K562 (cell line): Measurements from ENCODE around the gene OR2AT4. TPM values are rescaled to one million over a fixed set of nuclear protein-coding genes. Genes with fewer than 3 reads are reported as not detected.
A peak's percentile ranks its signal among the peaks of the same experiment; 100 is the strongest.

ENCODE experiments used
- ATF2 ChIP-seq: sonication (generic); formaldehyde crosslinking; IDR thresholded peaks from 2 replicates; pipeline ENCODE4 v1.8.1; 2022; ENCODE audit warnings: missing genetic modification reagents
- COPS2 ChIP-seq: fragments of 450-650 bp; conservative IDR thresholded peaks from 2 replicates; pipeline ENCODE4 v1.6.1; 2016; ENCODE audit warnings: mild to moderate bottlenecking, moderate library complexity
- EGR1 ChIP-seq: fragments of 450-650 bp; conservative IDR thresholded peaks from 2 replicates; pipeline ENCODE4 v1.6.1; 2017; ENCODE audit warnings: mild to moderate bottlenecking
- EHMT2 ChIP-seq: fragments of 450-650 bp; IDR thresholded peaks from 2 replicates; pipeline ENCODE4 v1.6.1; 2018; ENCODE audit warnings: antibody characterized with exemption
- FOXK1 ChIP-seq: sonication (generic); formaldehyde crosslinking; IDR thresholded peaks from 2 replicates; pipeline ENCODE4 v1.8.0; 2022; ENCODE audit warnings: missing genetic modification reagents, mild to moderate bottlenecking, borderline replicate concordance
- MTA2 ChIP-seq: fragments of 450-650 bp; IDR thresholded peaks from 2 replicates; pipeline ENCODE4 v1.6.1; 2016; ENCODE audit warnings: low read depth
- PHB2 ChIP-seq: fragments of 450-650 bp; IDR thresholded peaks from 2 replicates; pipeline ENCODE4 v1.6.1; 2017; ENCODE audit warnings: low read depth
- SMAD2 ChIP-seq: fragments of 150-350 bp; IDR thresholded peaks from 2 replicates; pipeline ENCODE4 v1.6.1; 2014; ENCODE audit warnings: low read depth, mild to moderate bottlenecking, low read length
- SMC3 ChIP-seq: conservative IDR thresholded peaks from 2 replicates; pipeline ENCODE4 v1.6.1; 2011; ENCODE audit warnings: low read depth, low read length, improper control_type of control experiment; ENCODE audit not compliant: insufficient read depth
- STAT6 ChIP-seq: sonication (generic); formaldehyde crosslinking; IDR thresholded peaks from 2 replicates; pipeline ENCODE4 v1.8.1; 2023; ENCODE audit warnings: mild to moderate bottlenecking, missing genetic modification reagents
- TEAD4 ChIP-seq, 2 experiments: sonication (generic) in 1 of 2; formaldehyde crosslinking in 1 of 2; IDR thresholded peaks; 2 replicates each; pipeline versions ENCODE4 v1.6.1 to v1.8.0; 2012 to 2022; ENCODE audit warnings: borderline replicate concordance in 1 of 2, inconsistent platforms in 1 of 2, low read length in 1 of 2, mild to moderate bottlenecking in 1 of 2, missing genetic modification reagents in 1 of 2
- YBX1 ChIP-seq: fragments of 450-650 bp; IDR thresholded peaks from 2 replicates; pipeline ENCODE4 v1.7.1; 2016; ENCODE audit warnings: mild to moderate bottlenecking
- ZNF140 ChIP-seq: fragments of 250-450 bp; sonication (Bioruptor Pico); IDR thresholded peaks from 2 replicates; pipeline ENCODE4 v1.8.0; 2021; ENCODE audit warnings: moderate library complexity, mild to moderate bottlenecking, inconsistent platforms
- ZNF224 ChIP-seq: sonication (generic); formaldehyde crosslinking; IDR thresholded peaks from 2 replicates; pipeline ENCODE4 v1.8.0; 2022; ENCODE audit warnings: mild to moderate bottlenecking, missing genetic modification reagents
- ZNF507 ChIP-seq: conservative IDR thresholded peaks from 2 replicates; pipeline ENCODE4 v1.6.1; 2017; ENCODE audit warnings: missing genetic modification characterization, missing compliant biosample characterization
- ZNF551 ChIP-seq: fragments of 250-450 bp; sonication (Bioruptor Pico); IDR thresholded peaks from 2 replicates; pipeline ENCODE4 v1.5.0; 2021; ENCODE audit warnings: mild to moderate bottlenecking, moderate library complexity
- ZNF584 ChIP-seq: fragments of 200-800 bp; sonication (Bioruptor generic); IDR thresholded peaks from 2 replicates; pipeline ENCODE4 v1.6.1; 2016; ENCODE audit warnings: low read depth, mild to moderate bottlenecking, missing genetic modification characterization, missing compliant biosample characterization
- ZNF780A ChIP-seq: fragments of 250-450 bp; sonication (Bioruptor Pico); IDR thresholded peaks from 2 replicates; pipeline ENCODE4 v1.5.0; 2021; ENCODE audit warnings: mild to moderate bottlenecking
- ZSCAN32 ChIP-seq: fragments of 450-650 bp; formaldehyde crosslinking; IDR thresholded peaks from 2 replicates; pipeline ENCODE4 v1.4.0; 2020; ENCODE audit warnings: mild to moderate bottlenecking, moderate library complexity
- polyA plus RNA-seq, 8 experiments: library from polyadenylated mRNA; depleted of rRNA in 4 of 8; stranded (reverse) in 5 of 8; unstranded in 3 of 8; fragments of >200 nt; fragmentation: Nextera tagmentation in 2 of 8; fragmentation: Illumina TruSeq in 1 of 8; extraction: Ambion mirVana in 2 of 8; extraction: Trizol in 1 of 8; gene quantifications; 2 replicates each; pipeline versions ENCODE4 v1.2.1 to v1.2.3, GENCODE V29; 2011 to 2014; ENCODE audit warnings: inconsistent platforms in 1 of 8, missing spikeins in 1 of 8
- total RNA-seq, 7 experiments: library from RNA; depleted of rRNA in 6 of 7; stranded (reverse); fragments of >200 nt in 6 of 7; fragmentation: Illumina TruSeq in 2 of 7; extraction: Trizol in 2 of 7; gene quantifications; 2 replicates each; pipeline versions ENCODE4 v1.2.1 to v1.2.3, GENCODE V29; 2011 to 2021; ENCODE audit warnings: low replicate concordance in 1 of 7
- TF ChIP-seq, protein P1 (sequence below): sonication (generic); formaldehyde crosslinking; IDR thresholded peaks from 2 replicates; pipeline ENCODE4 v1.8.1; 2023; ENCODE audit warnings: mild to moderate bottlenecking, missing genetic modification reagents
- TF ChIP-seq, protein P2 (sequence below), 2 experiments: fragments of 450-650 bp; IDR thresholded peaks; 2 replicates each; pipeline ENCODE4 v1.6.1; 2016
- TF ChIP-seq, protein P3 (sequence below): sonication (generic); formaldehyde crosslinking; IDR thresholded peaks from 2 replicates; pipeline ENCODE4 v1.8.0; 2022; ENCODE audit warnings: mild to moderate bottlenecking, missing genetic modification reagents

The OR2AT4 gene
- total and polyA plus RNA-seq, 9 of the 15 experiments (the other 6 are each of a cell fraction or from before 2014, with no cell fraction given): 0.86 to 3.1 (median 2.0) TPM

GRCh38 chr11:75059299-75059698 is 37.4 kb downstream of the OR2AT4 start (continued):
- TF ChIP-seq TEAD4 (IDR thresholded peaks at IDR 0.05; ENCODE audit: low read length): peak; percentile 74
- no peak for TF ChIP-seq TEAD4 (CRISPR knock-in tag; IDR thresholded peaks at IDR 0.05; ENCODE audit: borderline replicate concordance)
- no peak for TF ChIP-seq COPS2
- TF ChIP-seq ZNF140: no peak
- no peak for TF ChIP-seq YBX1
- peak; percentile 80 for TF ChIP-seq EHMT2
- no peak for TF ChIP-seq FOXK1 (CRISPR knock-in tag)
- TF ChIP-seq STAT6: no peak
- TF ChIP-seq EGR1: no peak
- TF ChIP-seq, protein P1, sequence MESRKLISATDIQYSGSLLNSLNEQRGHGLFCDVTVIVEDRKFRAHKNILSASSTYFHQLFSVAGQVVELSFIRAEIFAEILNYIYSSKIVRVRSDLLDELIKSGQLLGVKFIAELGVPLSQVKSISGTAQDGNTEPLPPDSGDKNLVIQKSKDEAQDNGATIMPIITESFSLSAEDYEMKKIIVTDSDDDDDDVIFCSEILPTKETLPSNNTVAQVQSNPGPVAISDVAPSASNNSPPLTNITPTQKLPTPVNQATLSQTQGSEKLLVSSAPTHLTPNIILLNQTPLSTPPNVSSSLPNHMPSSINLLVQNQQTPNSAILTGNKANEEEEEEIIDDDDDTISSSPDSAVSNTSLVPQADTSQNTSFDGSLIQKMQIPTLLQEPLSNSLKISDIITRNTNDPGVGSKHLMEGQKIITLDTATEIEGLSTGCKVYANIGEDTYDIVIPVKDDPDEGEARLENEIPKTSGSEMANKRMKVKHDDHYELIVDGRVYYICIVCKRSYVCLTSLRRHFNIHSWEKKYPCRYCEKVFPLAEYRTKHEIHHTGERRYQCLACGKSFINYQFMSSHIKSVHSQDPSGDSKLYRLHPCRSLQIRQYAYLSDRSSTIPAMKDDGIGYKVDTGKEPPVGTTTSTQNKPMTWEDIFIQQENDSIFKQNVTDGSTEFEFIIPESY (CRISPR knock-in tag): no peak
- no peak for TF ChIP-seq ZNF584 (CRISPR knock-in tag)
- TF ChIP-seq, protein P2, sequence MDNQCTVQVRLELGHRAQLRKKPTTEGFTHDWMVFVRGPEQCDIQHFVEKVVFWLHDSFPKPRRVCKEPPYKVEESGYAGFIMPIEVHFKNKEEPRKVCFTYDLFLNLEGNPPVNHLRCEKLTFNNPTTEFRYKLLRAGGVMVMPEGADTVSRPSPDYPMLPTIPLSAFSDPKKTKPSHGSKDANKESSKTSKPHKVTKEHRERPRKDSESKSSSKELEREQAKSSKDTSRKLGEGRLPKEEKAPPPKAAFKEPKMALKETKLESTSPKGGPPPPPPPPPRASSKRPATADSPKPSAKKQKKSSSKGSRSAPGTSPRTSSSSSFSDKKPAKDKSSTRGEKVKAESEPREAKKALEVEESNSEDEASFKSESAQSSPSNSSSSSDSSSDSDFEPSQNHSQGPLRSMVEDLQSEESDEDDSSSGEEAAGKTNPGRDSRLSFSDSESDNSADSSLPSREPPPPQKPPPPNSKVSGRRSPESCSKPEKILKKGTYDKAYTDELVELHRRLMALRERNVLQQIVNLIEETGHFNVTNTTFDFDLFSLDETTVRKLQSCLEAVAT (IDR thresholded peaks at IDR 0.05): no peak
- TF ChIP-seq ZNF507 (tag): no peak
- no peak for TF ChIP-seq ATF2
- no peak for TF ChIP-seq SMC3
- TF ChIP-seq ZNF551: no peak
- TF ChIP-seq ZSCAN32: no peak
- no peak for TF ChIP-seq ZNF780A (CRISPR knock-in tag)
- TF ChIP-seq PHB2: no peak
- TF ChIP-seq MTA2: peak; percentile 67
- TF ChIP-seq ZNF224: no peak
- TF ChIP-seq, protein P3, sequence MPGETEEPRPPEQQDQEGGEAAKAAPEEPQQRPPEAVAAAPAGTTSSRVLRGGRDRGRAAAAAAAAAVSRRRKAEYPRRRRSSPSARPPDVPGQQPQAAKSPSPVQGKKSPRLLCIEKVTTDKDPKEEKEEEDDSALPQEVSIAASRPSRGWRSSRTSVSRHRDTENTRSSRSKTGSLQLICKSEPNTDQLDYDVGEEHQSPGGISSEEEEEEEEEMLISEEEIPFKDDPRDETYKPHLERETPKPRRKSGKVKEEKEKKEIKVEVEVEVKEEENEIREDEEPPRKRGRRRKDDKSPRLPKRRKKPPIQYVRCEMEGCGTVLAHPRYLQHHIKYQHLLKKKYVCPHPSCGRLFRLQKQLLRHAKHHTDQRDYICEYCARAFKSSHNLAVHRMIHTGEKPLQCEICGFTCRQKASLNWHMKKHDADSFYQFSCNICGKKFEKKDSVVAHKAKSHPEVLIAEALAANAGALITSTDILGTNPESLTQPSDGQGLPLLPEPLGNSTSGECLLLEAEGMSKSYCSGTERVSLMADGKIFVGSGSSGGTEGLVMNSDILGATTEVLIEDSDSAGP (CRISPR knock-in tag): no peak
- TF ChIP-seq SMAD2: no peak
